K562 (cell line): ENCODE measurements around the gene MARK3. TPM values are rescaled to one million over a fixed set of nuclear protein-coding genes. Genes with fewer than 3 reads are reported as not detected.

ENCODE experiments used
- ATAC-seq: fragments of 200-7000 bp; cut with Tn5 transposase; 3 replicates; pipeline ENCODE4 v1.9.1; 2020; ENCODE audit warnings: moderate library complexity
- BruUV-seq: library from RNA; stranded (reverse); fragments of 400-500 nt; replicated peaks from 2 replicates; lab custom pipeline; 2021; lab: Mats Ljungman, UMichigan
- CTCF ChIA-PET: fragments of 300-600 bp; formaldehyde crosslinking; extraction: SDS; loops from one replicate; lab custom pipeline; 2021; ENCODE audit warnings: low intra/inter-chr PET ratio; lab: Yijun Ruan, JAX
- POLR2A ChIA-PET: fragments of 300-600, 350-650 bp; sonication (Branson Sonifier 250); formaldehyde crosslinking; extraction: SDS; loops from one replicate; lab custom pipeline; 2021; ENCODE audit warnings: antibody characterized with exemption, inconsistent platforms; lab: Yijun Ruan, JAX
- DNase-seq, 4 experiments: peaks; one replicate each; pipeline versions ENCODE4 v3.0.0 to v3.0.0-alpha.2; 2011 to 2018; ENCODE audit warnings: low spot score in 3 of 4, mixed read lengths in 3 of 4; ENCODE audit errors: extremely low read depth in 1 of 4
- FAIRE-seq: peaks from 2 replicates; lab custom pipeline; 2011; peaks lifted over from hg19 to GRCh38; lab: Jason Lieb, UNC
- H2AFZ ChIP-seq: 2 replicates; pipeline ENCODE4 v1.6.0; 2011; ENCODE audit warnings: low read depth, low read length, control low read depth, inconsistent platforms
- H3K27ac ChIP-seq: fragments of 200-600 bp; 3 replicates; pipeline ENCODE4 v1.8.0; 2011; ENCODE audit warnings: low read depth, mild to moderate bottlenecking, control low read depth, inconsistent platforms, low read length, moderate library complexity, mixed read lengths; ENCODE audit errors: extremely low read depth
- H3K27me3 ChIP-seq, 2 experiments: fragments of 300-600 bp in 1 of 2; 2 replicates in 1 of 2; 3 replicates in 1 of 2; pipeline versions ENCODE4 v1.6.0 to v1.8.0; 2011; ENCODE audit warnings: inconsistent platforms in 2 of 2, low read length in 2 of 2, mild to moderate bottlenecking in 1 of 2, mixed read lengths in 1 of 2, moderate library complexity in 1 of 2; ENCODE audit not compliant: control insufficient read depth in 2 of 2, insufficient read depth in 2 of 2
- H3K36me3 ChIP-seq: fragments of 300-600 bp; 3 replicates; pipeline ENCODE4 v1.8.0; 2011; ENCODE audit warnings: mild to moderate bottlenecking, low read length, inconsistent platforms; ENCODE audit not compliant: control insufficient read depth, insufficient read depth
- H3K4me1 ChIP-seq, 2 experiments: fragments of 200-600 bp in 1 of 2; replicated peaks in 1 of 2; 2 replicates in 1 of 2; 3 replicates in 1 of 2; pipeline versions ENCODE4 v1.5.1 to v1.8.0; 2011; ENCODE audit warnings: inconsistent platforms in 2 of 2, low read length in 2 of 2, mild to moderate bottlenecking in 1 of 2, mixed read lengths in 1 of 2, moderate library complexity in 1 of 2; ENCODE audit not compliant: control insufficient read depth in 2 of 2, insufficient read depth in 2 of 2
- H3K4me2 ChIP-seq: 2 replicates; pipeline ENCODE4 v1.6.1; 2011; ENCODE audit warnings: low read length, control low read depth, inconsistent platforms, mixed read lengths; ENCODE audit not compliant: insufficient read depth
- H3K4me3 ChIP-seq: fragments of 200-600 bp; sonication (generic), shearing (Covaris generic); 2 replicates; pipeline ENCODE4 v1.5.1; 2016; ENCODE audit warnings: control low read depth, inconsistent platforms
- H3K79me2 ChIP-seq: fragments of 200-600 bp; 3 replicates; pipeline ENCODE4 v1.8.0; 2011; ENCODE audit warnings: low read length, inconsistent platforms; ENCODE audit not compliant: control insufficient read depth, insufficient read depth
- H3K9ac ChIP-seq, 2 experiments: 2 replicates each; pipeline versions ENCODE4 v1.6.0 to v1.6.1; 2011; ENCODE audit warnings: low read depth in 2 of 2, low read length in 2 of 2, control low read depth in 1 of 2, inconsistent platforms in 1 of 2, mild to moderate bottlenecking in 1 of 2, mixed read lengths in 1 of 2; ENCODE audit not compliant: insufficient read depth in 1 of 2
- H3K9me1 ChIP-seq: one replicate; pipeline ENCODE4 v1.6.0; 2011; ENCODE audit warnings: inconsistent platforms, mild to moderate bottlenecking, low read length, moderate library complexity; ENCODE audit not compliant: control insufficient read depth, insufficient read depth
- H3K9me3 ChIP-seq: replicated peaks from 2 replicates; pipeline ENCODE4 v1.5.1; 2011; ENCODE audit warnings: low read depth, low read length, inconsistent platforms; ENCODE audit not compliant: control insufficient read depth, insufficient read depth
- H4K20me1 ChIP-seq: replicated peaks from 2 replicates; pipeline ENCODE4 v1.6.1; 2011; ENCODE audit warnings: low read length, inconsistent platforms, mixed read lengths; ENCODE audit not compliant: control insufficient read depth, insufficient read depth
- CTCF ChIP-seq, 3 experiments: IDR thresholded peaks in 2 of 3; conservative IDR thresholded peaks in 1 of 3; 2 replicates each; pipeline ENCODE4 v1.5.1; 2011 to 2012; ENCODE audit warnings: low read length in 3 of 3, mild to moderate bottlenecking in 3 of 3, control low read depth in 2 of 3, improper control_type of control experiment in 1 of 3, inconsistent platforms in 1 of 3, low read depth in 1 of 3, mixed read lengths in 1 of 3, moderate library complexity in 1 of 3; ENCODE audit not compliant: insufficient read depth in 2 of 3
- GTF2A2 ChIP-seq: IDR thresholded peaks from 2 replicates; pipeline ENCODE4 v1.6.1; 2016; ENCODE audit warnings: mild to moderate bottlenecking, missing genetic modification characterization, missing compliant biosample characterization
- IFI16 ChIP-seq: fragments of 250-450 bp; sonication (Bioruptor Pico); IDR thresholded peaks from 2 replicates; pipeline ENCODE4 v2.1.2; 2022; ENCODE audit warnings: mild to moderate bottlenecking, inconsistent platforms
- KAT8 ChIP-seq: fragments of 450-650 bp; IDR thresholded peaks from 2 replicates; pipeline ENCODE4 v1.6.1; 2016; ENCODE audit warnings: low read depth, mild to moderate bottlenecking
- MCM3 ChIP-seq: fragments of 450-650 bp; IDR thresholded peaks from 2 replicates; pipeline ENCODE4 v1.6.1; 2016
- MEF2D ChIP-seq: conservative IDR thresholded peaks from 2 replicates; pipeline ENCODE4 v1.6.1; 2016; ENCODE audit warnings: low read depth, missing genetic modification characterization, missing compliant biosample characterization
- MLLT1 ChIP-seq, 2 experiments: fragments of 450-650 bp; IDR thresholded peaks; 2 replicates each; pipeline ENCODE4 v1.6.1; 2016
- NR0B1 ChIP-seq: fragments of 450-650 bp; IDR thresholded peaks from one replicate; pipeline ENCODE4 v1.6.1; 2018; ENCODE audit warnings: mild to moderate bottlenecking, moderate library complexity; ENCODE audit not compliant: partially characterized antibody
- NUFIP1 ChIP-seq: fragments of 450-650 bp; IDR thresholded peaks from 2 replicates; pipeline ENCODE4 v1.6.1; 2018; ENCODE audit not compliant: partially characterized antibody
- TARDBP ChIP-seq: fragments of 450-650 bp; IDR thresholded peaks from 2 replicates; pipeline ENCODE4 v1.6.1; 2016
- ZKSCAN8 ChIP-seq: fragments of 200-800 bp; sonication (Bioruptor generic); IDR thresholded peaks from 2 replicates; pipeline ENCODE4 v1.6.1; 2016; ENCODE audit warnings: missing genetic modification characterization, missing compliant biosample characterization
- WGBS: fragments of 100-300 bp; shearing (Covaris generic); methylation state at CpG from one replicate; pipeline ENCODE4 v1.1.6; 2016; ENCODE audit warnings: low coverage, mixed read lengths; ENCODE audit not compliant: insufficient coverage; ENCODE audit errors: missing lambda C conversion rate; 5-methylcytosine and 5-hydroxymethylcytosine counted together
- in situ Hi-C: fragments of 300-500 bp; cut with MboI; formaldehyde crosslinking; loops from 4 replicates; pipeline ENCODE4 v1.15.0; 2018; ENCODE audit warnings: inconsistent platforms, mixed read lengths
- intact Hi-C: fragments of 100-400 bp; cut with micrococcal nuclease; formaldehyde crosslinking; loops from 2 replicates; pipeline ENCODE4 v1.14.2; 2022
- polyA plus RNA-seq, 8 experiments: library from polyadenylated mRNA; depleted of rRNA in 4 of 8; stranded (reverse) in 5 of 8; unstranded in 3 of 8; fragments of >200 nt; fragmentation: Nextera tagmentation in 2 of 8; fragmentation: Illumina TruSeq in 1 of 8; extraction: Ambion mirVana in 2 of 8; extraction: Trizol in 1 of 8; gene quantifications; 2 replicates each; pipeline versions ENCODE4 v1.2.1 to v1.2.3, GENCODE V29; 2011 to 2014; ENCODE audit warnings: inconsistent platforms in 1 of 8, missing spikeins in 1 of 8
- total RNA-seq, 7 experiments: library from RNA; depleted of rRNA in 6 of 7; stranded (reverse); fragments of >200 nt in 6 of 7; fragmentation: Illumina TruSeq in 2 of 7; extraction: Trizol in 2 of 7; gene quantifications; 2 replicates each; pipeline versions ENCODE4 v1.2.1 to v1.2.3, GENCODE V29; 2011 to 2021; ENCODE audit warnings: low replicate concordance in 1 of 7

The MARK3 gene
- total and polyA plus RNA-seq, 9 of the 15 experiments (the other 6 are each of a cell fraction or from before 2014, with no cell fraction given): 10.1 to 68.7 (median 56.3) TPM

GRCh38 chr14:103442288-103442687 lies 57.1 kb downstream of the MARK3 start:
- FAIRE-seq: no peak
- no TSS peak for BruUV-seq
- no peak for DNase-seq
- Histone ChIP-seq H2AFZ (no peak overlapping the region), H3K27me3 (no peaks in the 10 kb centered on the region), H3K27ac (no peak overlapping the region), H3K4me1 (peaks cover 9 to 32% of the 10 kb centered on the region in 2 experiments; a peak in 4 of 5 replicates), H3K4me2 (no peak overlapping the region), H3K4me3 (no peak overlapping the region), H4K20me1 (no peaks in the 10 kb centered on the region; the same call in 1 of the 2 replicates), H3K9ac (no peak overlapping the region), H3K36me3 (peaks cover 20% of the 10 kb centered on the region), H3K9me1 (no peaks in the 10 kb centered on the region), H3K79me2 (peaks cover 69% of the 10 kb centered on the region), H3K9me3 (no peaks in the 10 kb centered on the region)
- ATAC-seq: no peak
- intact Hi-C loops (no loop called here), in situ Hi-C loops (no loop called here)
- ChIA-PET CTCF (no interaction called here), POLR2A (interaction anchor here (0.7 kb wide), 1 partner anchor 108 kb away, joined by 3 read pairs; the partner anchor contains the start of gene EIF5)
- WGBS: 69% methylated on average over 1 of the region's 6 CpGs
- TF ChIP-seq NUFIP1 (no peak), CTCF (IDR thresholded peaks at IDR 0.05 in 2 of 3, conservative IDR thresholded peaks at IDR 0.05 in 1 of 3; ENCODE audit: insufficient read depth in 2 of 3, low read depth in 1 of 3, low read length in 3 of 3) (no peak), IFI16 (CRISPR knock-in tag) (no peak), TARDBP (no peak), MEF2D (tag) (no peak), MLLT1 (IDR thresholded peaks at IDR 0.05) (no peak), GTF2A2 (tag) (no peak), MCM3 (no peak), NR0B1 (no peak), KAT8 (no peak), ZKSCAN8 (no peak)
